ENCODE data around the gene LCK. TPM values are rescaled to one million over a fixed set of nuclear protein-coding genes. Genes with fewer than 3 reads are reported as not detected.
A peak's percentile ranks its signal among the peaks of the same experiment; 100 is the strongest.

Gene LCK
- total and polyA plus RNA-seq, 10 of the 15 experiments (the other 5 are each of a cell fraction or from before 2014, with no cell fraction given): 31.5 to 173 (median 119) TPM

- ChIA-PET SMC1A (ENCODE audit: uncharacterized antibody, unreplicated experiment) (interaction anchor here (0.9 to 3.4 kb wide), 3 partner anchors 18 to 67 kb away, joined by 3 to 15 read pairs (median 4); partner anchors contain the start of gene BSDC1), RAD21 (ENCODE audit: unreplicated experiment) (interaction anchor here (0.6 to 3.2 kb wide), 8 partner anchors 18 to 119 kb away, joined by 3 to 30 read pairs (median 13); partner anchors contain the start of genes BSDC1 and LCK), POLR2A (interaction anchor here (0.5 to 3.8 kb wide), 10 partner anchors 10 to 170 kb away, joined by 3 to 46 read pairs (median 6); partner anchors contain the start of gene BSDC1), CTCF (interaction anchor here (0.6 to 4.9 kb wide), 11 partner anchors 13 to 123 kb away, joined by 3 to 20 read pairs (median 6); no protein-coding TSS in a partner anchor)
- DNase-seq (ENCODE audit: low read depth, low spot score) (no peak), ATAC-seq (peak; percentile 29), FAIRE-seq (no peak)
- Histone ChIP-seq H4K20me1 (ENCODE audit: control insufficient read depth, insufficient read depth) (no peaks in the 10 kb centered on the region; the same call in 1 of the 2 replicates), H3K27ac (ENCODE audit: control insufficient read depth, insufficient read depth) (peak overlapping the region; percentile 48), H3K4me1 (ENCODE audit: control insufficient read depth, insufficient read depth, low read length) (peaks cover 53% of the 10 kb centered on the region), H3K27me3 (replicated peaks in 1 of 2; ENCODE audit: control insufficient read depth in 2 of 2, insufficient read depth in 2 of 2, low read length in 1 of 2) (no peaks in the 10 kb centered on the region), H2AFZ (ENCODE audit: control insufficient read depth, low read depth, low read length) (no peak overlapping the region), H3K79me2 (ENCODE audit: control insufficient read depth, insufficient read depth, low read length) (peaks cover 24% of the 10 kb centered on the region), H3K4me2 (ENCODE audit: control insufficient read depth, insufficient read depth) (peak overlapping the region; percentile 78), H3K9me3 (replicated peaks; ENCODE audit: control insufficient read depth, insufficient read depth, low read length) (no peaks in the 10 kb centered on the region), H3K4me3 (peak overlapping the region; percentile 80), H3K9ac (ENCODE audit: control insufficient read depth, insufficient read depth, low read length) (peak overlapping the region; percentile 83), H3K36me3 (ENCODE audit: control insufficient read depth in 2 of 2, insufficient read depth in 2 of 2, low read length in 1 of 2) (peaks cover 24 to 25% of the 10 kb centered on the region in 2 experiments)
- no TSS peak for BruUV-seq (replicated peaks)
- intact Hi-C loops (cut with micrococcal nuclease; ENCODE audit: unreplicated experiment) (loop anchor here (2.0 kb wide), 2 partner anchors 38 to 60 kb away; partner anchors contain the start of gene BSDC1), in situ Hi-C loops (cut with MboI) (no loop called here)
- WGBS (ENCODE audit: insufficient coverage, insufficient replicate concordance, low lambda C conversion rate, missing lambda C conversion rate): under 1% methylated on average over 46 of the region's 46 CpGs
- TF ChIP-seq MLLT1 (IDR thresholded peaks at IDR 0.05): 0 out of 2 replicates have a peak, but pooled peaks have one; percentile 23
- no peak for TF ChIP-seq IRF4 (IDR thresholded peaks at IDR 0.05; ENCODE audit: low read depth, low read length)
- peak; percentile 53 for TF ChIP-seq MEF2B (IDR thresholded peaks at IDR 0.05; ENCODE audit: partially characterized antibody, poor library complexity, severe bottlenecking)
- no peak for TF ChIP-seq ZZZ3 (IDR thresholded peaks at IDR 0.05; ENCODE audit: control insufficient read depth, insufficient read length, low read depth)
- TF ChIP-seq SMARCA5 (IDR thresholded peaks at IDR 0.05): peak; percentile 97
- TF ChIP-seq BCL3 (IDR thresholded peaks at IDR 0.05; ENCODE audit: borderline replicate concordance, insufficient read depth, low read depth, low read length, poor library complexity, severe bottlenecking): peak; percentile 10
- TF ChIP-seq LARP7 (IDR thresholded peaks at IDR 0.05): peak; percentile 54; the same call in 1 of the 2 replicates
- peak; percentile 62 for TF ChIP-seq SMC3 (IDR thresholded peaks at IDR 0.05; ENCODE audit: borderline replicate concordance, low read length)
- peak; percentile 46; the same call in 1 of the 2 replicates for TF ChIP-seq DPF2 (IDR thresholded peaks at IDR 0.05)
- TF ChIP-seq POLR2AphosphoS2 (IDR thresholded peaks at IDR 0.05; ENCODE audit: low read depth, low read length): peak; percentile 13; the same call in 1 of the 2 replicates
- TF ChIP-seq CEBPB (IDR thresholded peaks at IDR 0.05; ENCODE audit: borderline replicate concordance in 1 of 2, low read depth in 2 of 2, low read length in 2 of 2): no peak
- 0 out of 2 replicates have a peak, but pooled peaks have one; percentile 61 for TF ChIP-seq YY1 (IDR thresholded peaks at IDR 0.05; ENCODE audit: low read depth, low read length)
- peak; percentile 42 for TF ChIP-seq IKZF1 (conservative IDR thresholded peaks at IDR 0.05)
- no peak for TF ChIP-seq NFIC (IDR thresholded peaks at IDR 0.05; ENCODE audit: low read depth, low read length)
- 0 out of 2 replicates have a peak, but pooled peaks have one; percentile 27 for TF ChIP-seq TCF3 (IDR thresholded peaks at IDR 0.05; ENCODE audit: borderline replicate concordance, insufficient read depth, low read depth, low read length)
- TF ChIP-seq BACH1 (IDR thresholded peaks at IDR 0.05; ENCODE audit: borderline replicate concordance): peak; percentile 87
- TF ChIP-seq PAX5 (IDR thresholded peaks at IDR 0.05; ENCODE audit: borderline replicate concordance, low read depth, low read length): peak; percentile 36; the same call in 1 of the 2 replicates
- TF ChIP-seq TBL1XR1 (IDR thresholded peaks at IDR 0.05; ENCODE audit: low read depth, low read length): 0 out of 2 replicates have a peak, but pooled peaks have one; percentile 18
- peak; percentile 55; the same call in 1 of the 2 replicates for TF ChIP-seq GATAD2B (conservative IDR thresholded peaks at IDR 0.05; ENCODE audit: low read depth)
- peak; percentile 29; the same call in 1 of the 2 replicates for TF ChIP-seq WRNIP1 (IDR thresholded peaks at IDR 0.05; ENCODE audit: borderline replicate concordance, low read depth, low read length)
- peak; percentile 40; the same call in 1 of the 2 replicates for TF ChIP-seq POLR2A (IDR thresholded peaks at IDR 0.05; ENCODE audit: low read depth, low read length)
- peak in 1 of 2 experiments; percentile 51; a peak in 1 of 3 replicates for TF ChIP-seq EGR1 (IDR thresholded peaks at IDR 0.05; ENCODE audit: borderline replicate concordance in 1 of 2, low read depth in 2 of 2, low read length in 2 of 2)
These were observed 83.9 kb downstream of the LCK start for GRCh38 chr1:32334864-32335534.
